Measurements from ENCODE around the gene SGO1.

SGO1 gene

GRCh38 chr3:20141851-20142250 is 44.2 kb downstream of the SGO1 start:
- no peak for TF ChIP-seq CTCF (IDR thresholded peaks at IDR 0.05; ENCODE audit: extremely low read depth, missing control alignments)
- no peak for DNase-seq (ENCODE audit: low spot score)

GRCh38 chr3:20141316-20141715 is 44.7 kb downstream of the SGO1 start:
- no peak for DNase-seq (ENCODE audit: low spot score)
- no peak for TF ChIP-seq CTCF (IDR thresholded peaks at IDR 0.05; ENCODE audit: extremely low read depth, missing control alignments)

- DNase-seq (ENCODE audit: low spot score): no peak
- TF ChIP-seq CTCF (IDR thresholded peaks at IDR 0.05; ENCODE audit: extremely low read depth, missing control alignments): no peak
These were observed 45.1 kb downstream of the SGO1 start for GRCh38 chr3:20140881-20141280.

- no peak for TF ChIP-seq CTCF (IDR thresholded peaks at IDR 0.05; ENCODE audit: extremely low read depth, missing control alignments)
- no peak for DNase-seq (ENCODE audit: low spot score)
These were observed 48.4 kb downstream of the SGO1 start for GRCh38 chr3:20137647-20138046.

GRCh38 chr3:20136231-20136630 is 49.8 kb downstream of the SGO1 start:
- no peak for TF ChIP-seq CTCF (IDR thresholded peaks at IDR 0.05; ENCODE audit: extremely low read depth, missing control alignments)
- no peak for DNase-seq (ENCODE audit: low spot score)

- no peak for TF ChIP-seq CTCF (IDR thresholded peaks at IDR 0.05; ENCODE audit: extremely low read depth, missing control alignments)
- DNase-seq (ENCODE audit: low spot score): no peak
These were observed 55.9 kb downstream of the SGO1 start for GRCh38 chr3:20130106-20130505.

GRCh38 chr3:20128358-20128757 is 57.6 kb downstream of the SGO1 start:
- TF ChIP-seq CTCF (IDR thresholded peaks at IDR 0.05; ENCODE audit: extremely low read depth, missing control alignments): no peak
- DNase-seq (ENCODE audit: low spot score): no peak

Data from GM20000 (cell line).